Nucleus accumbens (tissue), 56 donors: Measurements from ENCODE around the gene AK8.

Source experiments
- DNase-seq, 56 donors: peaks; one replicate each; lab custom pipeline; 2025; lab: John Stamatoyannopoulos, UW

AK8 gene

GRCh38 chr9:132828201-132828770 lies 49.8 kb downstream of the AK8 start:
- DNase-seq: no peak

- no peak for DNase-seq
Measured at GRCh38 chr9:132827366-132827765, 50.7 kb downstream of the AK8 start.

DNA sequence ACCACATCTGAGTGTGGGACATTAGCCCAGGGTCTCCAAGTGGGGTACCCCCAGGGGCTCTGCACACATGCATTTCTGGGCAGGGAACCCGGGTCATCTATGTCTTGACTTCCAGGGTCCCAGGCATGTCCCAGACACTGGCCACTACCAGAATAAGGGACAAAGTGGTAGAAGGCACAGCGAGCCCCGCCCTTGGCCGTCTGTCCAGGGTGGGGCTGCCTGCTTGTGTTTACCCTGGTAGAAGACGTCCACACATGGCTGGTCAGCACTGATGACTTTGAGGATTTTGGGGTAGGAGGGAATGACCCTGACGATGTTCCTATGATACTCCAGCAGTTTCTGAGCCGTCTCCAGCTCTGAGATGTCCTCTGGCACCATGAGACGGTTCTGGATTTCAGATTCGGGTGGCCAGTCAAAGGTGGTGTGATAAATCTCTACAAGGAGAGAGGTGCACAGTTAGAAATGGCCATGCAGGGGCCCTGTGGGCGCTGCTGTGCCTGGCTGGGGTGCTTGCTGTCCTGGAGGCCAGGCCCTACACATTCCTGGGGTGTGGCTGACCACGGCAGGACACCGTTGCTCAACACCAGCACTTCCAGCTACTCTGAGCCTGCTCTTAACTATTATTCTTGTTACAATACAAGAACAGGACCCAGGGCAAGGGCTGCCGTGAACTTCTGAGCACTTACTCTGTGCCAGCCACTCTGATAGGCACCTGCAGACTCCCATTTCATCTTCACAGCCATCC lies 51.3 kb downstream of the AK8 start:
- no peak for DNase-seq

GRCh38 chr9:132826131-132826530 lies 52.0 kb downstream of the AK8 start:
- DNase-seq: no peak

DNA sequence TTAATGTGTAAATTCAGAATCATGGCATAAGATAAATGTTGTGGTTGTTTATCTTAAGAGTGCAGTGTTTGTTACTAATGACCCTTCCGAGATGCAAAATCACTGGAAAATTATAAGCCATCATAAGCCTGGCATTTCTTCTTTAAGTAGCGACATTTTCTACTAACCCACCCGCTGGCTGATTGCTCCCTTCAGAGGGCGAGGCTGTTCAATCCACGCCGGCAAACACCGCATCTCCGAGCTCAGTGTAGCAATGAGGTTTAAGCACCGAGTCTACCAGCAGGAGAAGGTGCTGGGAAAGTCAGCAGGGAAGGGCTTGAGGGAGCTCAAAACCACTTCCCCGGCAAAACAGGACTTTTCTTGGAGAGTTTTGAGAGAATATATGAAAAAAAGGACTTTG lies 52.7 kb downstream of the AK8 start:
- no peak for DNase-seq

DNA sequence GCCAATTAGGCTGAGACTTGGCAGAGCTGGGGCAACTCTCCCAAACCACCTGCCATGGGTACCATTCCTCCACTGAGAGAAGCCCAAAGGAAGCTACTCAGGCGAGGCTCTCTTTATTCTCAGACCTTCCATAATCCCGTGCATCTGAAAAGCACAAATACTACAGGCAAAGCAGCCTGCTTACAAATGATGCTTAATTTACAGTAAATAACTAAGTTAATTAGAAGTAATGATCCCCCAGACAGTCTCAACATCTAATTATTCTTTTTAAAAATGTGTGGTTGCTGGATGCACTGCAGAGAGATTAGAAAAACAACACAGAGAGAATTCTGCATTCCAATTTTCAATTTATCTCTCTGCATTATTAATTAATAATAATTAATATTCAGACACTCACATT lies 53.1 kb downstream of the AK8 start:
- DNase-seq: no peak

DNA sequence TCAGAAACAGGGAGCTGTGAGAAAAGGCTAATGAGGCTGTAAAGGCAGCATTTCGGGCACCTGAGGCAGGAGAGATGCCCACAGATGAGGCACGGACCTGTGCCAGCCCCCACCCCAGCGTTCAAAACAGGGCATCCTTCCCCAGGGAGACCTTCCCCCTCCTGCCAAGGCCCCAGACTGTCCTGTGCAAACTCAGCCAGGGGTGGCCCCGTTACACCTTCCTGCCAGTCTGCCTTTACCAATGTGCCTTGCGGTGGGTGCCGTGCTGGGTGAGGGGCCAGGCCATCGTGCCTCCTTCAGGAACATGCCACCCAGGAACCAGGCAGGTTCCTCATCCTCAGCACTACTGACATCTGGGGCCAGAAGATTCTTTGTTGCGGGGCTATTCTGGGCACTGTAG lies 53.9 kb downstream of the AK8 start:
- DNase-seq: no peak

DNA sequence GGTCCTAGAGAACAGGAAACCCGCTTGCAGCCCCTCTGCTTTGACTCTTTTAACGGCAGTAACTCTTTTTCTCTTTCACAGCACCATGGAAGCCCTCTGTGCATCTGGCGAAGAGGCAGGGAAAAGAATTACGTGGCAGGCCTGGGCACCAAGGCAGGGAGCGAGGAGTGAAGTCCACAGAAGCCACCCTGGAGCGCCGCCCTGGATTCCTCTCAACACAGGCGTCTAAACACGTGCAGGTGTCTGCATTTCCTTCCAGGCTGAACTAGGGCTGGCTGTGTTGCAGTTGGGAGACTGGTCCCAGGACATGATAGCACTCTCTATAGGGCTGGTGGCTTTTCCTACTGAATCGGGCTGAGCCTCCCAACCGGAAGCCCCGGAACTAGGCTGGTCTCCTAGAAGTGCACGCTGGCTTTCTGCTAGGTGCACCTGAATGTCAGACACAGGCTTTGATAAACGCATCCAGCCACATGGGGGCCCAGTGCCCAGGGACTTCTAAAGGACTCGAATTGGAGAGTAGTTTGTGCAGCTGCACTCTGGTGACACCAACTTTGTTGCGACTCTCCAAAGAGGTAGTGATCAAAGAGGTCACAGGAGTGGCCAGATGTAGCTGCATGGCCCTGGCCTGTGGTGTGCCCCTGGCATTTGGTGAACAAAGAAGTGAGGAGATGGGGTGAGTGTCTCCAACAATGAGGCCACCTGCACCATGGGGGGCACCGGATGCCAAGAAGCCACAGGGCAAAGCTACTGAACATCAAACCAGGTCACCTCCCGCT lies 54.5 kb downstream of the AK8 start:
- DNase-seq: no peak

GRCh38 chr9:132820169-132820944 lies 57.7 kb downstream of the AK8 start:
- DNase-seq: no peak

- DNase-seq: no peak
Measured at GRCh38 chr9:132818588-132818987, 59.5 kb downstream of the AK8 start.

- DNase-seq: peak in 2 of 56 donors; percentile 6 to 11
Measured at GRCh38 chr9:132814937-132815336, 63.1 kb downstream of the AK8 start.

DNA sequence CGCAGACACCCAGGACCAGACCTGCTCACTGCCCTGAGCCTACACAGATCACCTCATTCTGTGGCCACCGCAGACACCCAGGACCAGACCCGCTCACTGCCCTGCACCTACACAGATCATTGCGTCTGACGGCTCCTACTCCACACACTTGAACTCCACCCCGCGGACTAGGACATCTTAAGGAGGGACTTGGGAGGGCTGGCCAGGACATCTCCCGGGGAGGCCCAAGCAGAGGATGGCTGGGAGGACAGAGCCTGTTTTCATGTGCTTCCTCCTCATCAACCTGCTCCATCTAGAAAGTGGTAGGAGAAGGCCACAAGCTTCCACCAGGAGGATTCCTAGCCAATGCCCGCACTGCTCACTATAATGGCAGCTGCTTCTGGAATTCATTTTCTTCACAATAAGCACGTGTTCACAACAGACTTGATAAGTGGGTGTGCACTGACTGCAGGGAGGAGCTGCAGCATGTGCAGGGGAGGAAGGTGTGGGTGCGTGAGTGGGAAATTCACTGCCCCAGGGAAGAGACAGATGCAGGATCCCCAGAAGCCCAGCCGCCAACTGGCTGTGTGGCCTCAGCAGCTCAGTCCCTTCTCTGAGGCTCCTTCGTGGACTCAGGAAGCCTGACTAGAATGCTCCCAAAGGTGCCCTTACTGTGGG lies 64.8 kb downstream of the AK8 start:
- no peak for DNase-seq

GRCh38 chr9:132811985-132812384 lies 66.1 kb downstream of the AK8 start:
- DNase-seq: no peak

DNA sequence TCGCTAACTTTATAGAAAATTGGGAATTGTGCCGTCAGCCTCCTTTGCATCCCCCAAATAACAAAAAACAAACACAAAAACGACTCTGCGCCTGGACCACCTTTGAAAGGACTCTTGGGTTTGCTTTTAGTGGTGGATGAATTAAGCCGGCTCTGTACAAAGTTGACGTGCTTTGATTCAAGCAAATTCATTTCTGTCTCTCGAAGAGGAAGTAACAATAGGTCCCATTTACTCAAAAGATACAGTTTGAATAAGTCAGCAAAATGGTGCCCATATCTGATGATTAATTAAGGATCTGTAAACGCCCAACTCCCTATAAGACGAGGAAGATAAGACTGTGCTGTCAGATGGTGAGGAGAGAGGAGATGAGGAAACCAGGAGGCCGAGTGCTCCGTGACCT lies 67.8 kb downstream of the AK8 start:
- no peak for DNase-seq

DNA sequence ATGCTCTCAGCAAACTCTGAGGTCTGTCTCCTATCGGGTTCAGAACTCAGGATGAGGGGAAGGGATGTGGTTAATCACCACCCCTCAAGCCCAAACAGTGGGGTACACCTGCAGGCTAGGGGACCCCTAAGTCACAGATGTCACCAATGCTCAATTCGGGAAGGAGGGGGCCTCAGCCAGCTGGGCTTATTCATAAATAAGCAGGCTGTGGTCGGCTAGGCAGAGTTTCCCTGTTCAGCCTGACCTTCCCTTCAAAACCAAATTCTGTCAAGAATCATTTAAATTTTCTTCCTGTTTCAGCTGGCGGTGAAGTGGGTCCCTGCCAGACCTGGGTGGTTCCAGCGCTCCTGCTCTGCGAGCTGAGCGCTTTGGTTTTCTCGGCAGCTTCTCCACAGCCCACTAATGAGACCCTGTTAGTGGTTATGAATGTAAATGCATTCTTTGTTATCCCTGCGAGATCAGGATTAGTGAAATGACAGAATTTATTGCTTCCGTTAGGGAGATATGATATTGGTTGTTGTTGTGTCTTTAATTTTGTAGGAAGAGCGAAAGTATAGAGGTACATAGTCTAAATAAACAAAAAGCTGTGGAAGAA lies 68.3 kb downstream of the AK8 start:
- no peak for DNase-seq

- no peak for DNase-seq
Measured at GRCh38 chr9:132808645-132809044, 69.4 kb downstream of the AK8 start.

DNA sequence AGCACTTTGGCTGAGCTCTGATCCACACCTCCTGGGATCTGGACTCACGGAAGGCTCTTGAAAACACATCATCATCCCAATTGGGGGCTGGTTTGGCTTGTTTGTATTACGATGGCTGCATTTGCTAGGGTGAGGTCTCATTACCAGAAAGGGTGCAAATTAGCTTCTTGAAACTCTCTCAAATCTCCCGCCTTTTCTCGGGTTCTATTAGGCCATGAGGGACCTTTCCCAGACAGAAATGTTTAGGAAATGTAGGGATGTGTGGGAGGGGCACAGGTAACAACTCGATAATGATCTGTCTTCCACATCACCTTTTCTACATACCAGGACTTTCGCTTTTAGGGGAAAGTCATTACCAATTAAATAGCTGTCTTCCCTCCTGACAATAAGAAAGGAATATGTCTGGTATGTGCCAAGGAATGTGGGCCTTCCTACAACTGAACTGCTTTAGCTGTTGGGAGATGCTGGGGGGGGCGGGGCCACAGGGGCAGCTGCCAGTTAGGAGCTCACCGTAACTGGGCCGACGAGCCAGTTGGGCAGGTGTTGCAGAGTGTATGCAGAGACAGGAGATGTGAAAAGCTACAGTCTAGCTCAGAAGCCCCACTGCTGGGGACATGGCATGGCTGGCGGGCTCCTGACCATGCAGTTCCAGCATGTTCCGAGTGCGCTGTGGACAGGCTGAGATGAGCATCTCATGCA lies 71.2 kb downstream of the AK8 start:
- no peak for DNase-seq

DNA sequence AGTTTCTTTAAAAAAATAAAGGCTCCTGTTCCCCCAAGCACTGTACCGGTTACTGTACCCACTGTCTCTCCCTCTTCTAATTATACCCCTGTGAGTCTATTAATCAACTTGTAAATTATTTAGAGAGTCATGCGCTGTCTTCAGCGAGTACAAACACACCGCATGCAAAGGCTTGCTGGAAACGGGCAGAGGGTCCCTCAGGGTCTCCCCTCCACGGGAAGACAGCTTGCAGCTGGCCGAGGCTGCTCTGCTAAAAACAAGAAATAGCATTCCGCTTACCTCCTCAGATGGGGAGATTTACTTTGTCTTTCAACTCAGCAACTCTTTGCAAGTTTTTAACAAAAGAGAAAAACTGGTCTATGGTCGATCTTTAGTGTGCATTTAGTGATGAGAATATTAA lies 71.8 kb downstream of the AK8 start:
- no peak for DNase-seq

DNA sequence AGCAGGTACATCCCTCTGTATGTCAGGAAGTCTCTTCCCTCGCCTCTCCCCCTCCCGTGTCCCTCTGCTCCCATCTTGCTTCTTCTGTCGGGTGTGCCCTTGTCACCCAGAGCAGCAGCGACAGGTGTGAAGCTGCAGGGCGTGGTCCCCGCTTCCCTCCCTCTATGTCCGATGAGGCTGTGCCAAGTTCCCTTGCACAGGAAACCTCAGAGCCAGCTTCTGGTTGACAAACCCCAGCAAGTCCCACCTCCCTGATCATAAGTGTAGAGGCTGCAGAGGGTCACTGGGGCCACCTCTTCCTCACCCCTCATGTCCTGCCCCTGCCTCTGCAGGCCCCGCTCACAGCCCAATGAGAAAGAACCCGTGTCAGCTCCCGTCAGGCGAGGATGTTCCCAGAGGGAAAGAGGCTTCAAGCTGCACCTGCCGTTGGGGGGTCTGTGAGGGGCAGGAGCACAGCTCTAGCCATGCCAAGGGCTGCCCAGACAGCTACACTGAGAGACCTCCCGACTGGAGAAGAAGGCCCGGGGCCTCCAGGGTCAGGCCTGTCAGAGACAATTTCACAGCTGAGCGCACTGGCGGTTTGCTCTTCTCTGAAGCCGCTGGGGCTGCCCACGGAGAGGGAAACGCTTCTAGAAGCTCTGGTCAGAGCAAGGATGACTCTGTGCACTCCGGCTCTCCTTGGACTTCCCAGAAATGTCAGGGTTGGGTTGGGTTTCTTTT lies 73.3 kb downstream of the AK8 start:
- no peak for DNase-seq
